Anterior cingulate cortex (tissue), 58 donors: Measurements from ENCODE around the gene IRF3.

ENCODE experiments used
- DNase-seq, 58 donors: peaks; one replicate each; lab custom pipeline; 2025; lab: John Stamatoyannopoulos, UW

IRF3 gene

GRCh38 chr19:49688531-49689132, 23.0 kb upstream of the IRF3 start:
- DNase-seq: no peak

GRCh38 chr19:49687566-49688316, 22.1 kb upstream of the IRF3 start:
- no peak for DNase-seq

GRCh38 chr19:49687150-49687549, 21.5 kb upstream of the IRF3 start:
- DNase-seq: no peak

GRCh38 chr19:49686503-49687088, 20.9 kb upstream of the IRF3 start:
- no peak for DNase-seq

GRCh38 chr19:49685845-49686332, 20.2 kb upstream of the IRF3 start:
- no peak for DNase-seq

GRCh38 chr19:49684983-49685553, 19.4 kb upstream of the IRF3 start:
- no peak for DNase-seq

GRCh38 chr19:49684251-49684982, 18.8 kb upstream of the IRF3 start:
- no peak for DNase-seq

GRCh38 chr19:49683814-49684250, 18.2 kb upstream of the IRF3 start:
- no peak for DNase-seq

GRCh38 chr19:49682274-49682673, 16.6 kb upstream of the IRF3 start:
- DNase-seq: peak in 1 of 58 donors; percentile 45

GRCh38 chr19:49681830-49682229, 16.2 kb upstream of the IRF3 start:
- no peak for DNase-seq

- DNase-seq: peak; percentile 25 to 92 (median 80)
Observed at GRCh38 chr19:49680421-49681351, 15.0 kb upstream of the IRF3 start.

- no peak for DNase-seq
Observed at GRCh38 chr19:49679771-49680413, 14.2 kb upstream of the IRF3 start.

- no peak for DNase-seq
Observed at GRCh38 chr19:49678985-49679770, 13.5 kb upstream of the IRF3 start.

- DNase-seq: peak in 43 of 58 donors; percentile 12 to 75 (median 41)
Observed at GRCh38 chr19:49677901-49678674, 12.4 kb upstream of the IRF3 start.

- DNase-seq: peak in 12 of 58 donors; percentile 19 to 75 (median 51)
Observed at GRCh38 chr19:49677231-49677900, 11.7 kb upstream of the IRF3 start, which contains the start of gene PRMT1. PRMT1 (plus strand) TSS chr19:49677271; CDS start chr19:49677281, 10 bp downstream.

- DNase-seq: peak; percentile 97 to 100 (median 100)
Observed at GRCh38 chr19:49676784-49677230, 11.2 kb upstream of the IRF3 start.
